LNCAP (cell line): Measurements from ENCODE around the gene TTC34.

ENCODE experiments used
- TF ChIP-seq, protein P1 (sequence below): fragments of 450-650 bp; IDR thresholded peaks from 2 replicates; pipeline ENCODE4 v1.5.1; 2017; ENCODE audit warnings: mild to moderate bottlenecking

TTC34 gene, protein sequence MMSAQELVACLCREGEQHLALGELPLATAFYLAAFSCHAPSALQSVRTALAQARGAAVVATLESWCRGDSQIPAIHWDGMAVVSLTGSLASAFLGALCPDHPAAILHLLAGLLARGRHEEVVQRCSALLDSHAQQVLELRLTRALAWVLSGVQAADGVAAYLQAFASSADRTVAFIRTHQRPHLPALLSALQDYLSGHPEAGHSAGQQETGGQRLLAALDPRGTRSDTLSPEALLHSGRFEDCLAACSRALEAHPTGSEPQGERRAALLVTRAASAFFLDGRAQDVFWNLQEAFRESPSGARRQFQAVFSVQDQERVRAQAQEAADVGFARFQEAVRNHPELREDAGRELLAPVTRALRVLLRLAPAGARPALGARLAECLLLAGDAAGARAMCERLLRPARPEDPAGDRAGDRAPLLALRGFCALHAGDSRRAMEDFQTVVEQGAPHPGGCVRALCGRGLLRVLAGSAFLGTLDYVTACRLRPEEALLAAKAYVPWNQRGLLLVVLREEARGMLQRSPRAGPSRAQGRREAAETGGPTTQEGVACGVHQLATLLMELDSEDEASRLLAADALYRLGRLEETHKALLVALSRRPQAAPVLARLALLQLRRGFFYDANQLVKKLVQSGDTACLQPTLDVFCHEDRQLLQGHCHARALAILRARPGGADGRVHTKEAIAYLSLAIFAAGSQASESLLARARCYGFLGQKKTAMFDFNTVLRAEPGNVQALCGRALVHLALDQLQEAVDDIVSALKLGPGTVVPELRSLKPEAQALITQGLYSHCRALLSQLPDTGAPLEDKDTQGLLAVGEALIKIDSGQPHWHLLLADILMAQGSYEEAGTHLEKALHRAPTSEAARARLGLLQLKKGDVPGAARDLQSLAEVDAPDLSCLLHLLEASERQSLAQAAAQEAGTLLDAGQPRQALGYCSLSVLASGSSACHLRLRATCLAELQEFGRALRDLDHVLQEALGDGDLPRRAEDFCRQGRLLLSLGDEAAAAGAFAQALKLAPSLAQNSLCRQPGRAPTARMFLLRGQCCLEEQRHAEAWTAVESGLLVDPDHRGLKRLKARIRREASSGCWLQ

GRCh38 chr1:2801535-2802291 lies at the start of gene TTC34:
Gene TTC34, minus strand, starts transcription at chr1:2801693. Its CDS starts 866 bp downstream, at chr1:2800827.
- TF ChIP-seq, protein P1, sequence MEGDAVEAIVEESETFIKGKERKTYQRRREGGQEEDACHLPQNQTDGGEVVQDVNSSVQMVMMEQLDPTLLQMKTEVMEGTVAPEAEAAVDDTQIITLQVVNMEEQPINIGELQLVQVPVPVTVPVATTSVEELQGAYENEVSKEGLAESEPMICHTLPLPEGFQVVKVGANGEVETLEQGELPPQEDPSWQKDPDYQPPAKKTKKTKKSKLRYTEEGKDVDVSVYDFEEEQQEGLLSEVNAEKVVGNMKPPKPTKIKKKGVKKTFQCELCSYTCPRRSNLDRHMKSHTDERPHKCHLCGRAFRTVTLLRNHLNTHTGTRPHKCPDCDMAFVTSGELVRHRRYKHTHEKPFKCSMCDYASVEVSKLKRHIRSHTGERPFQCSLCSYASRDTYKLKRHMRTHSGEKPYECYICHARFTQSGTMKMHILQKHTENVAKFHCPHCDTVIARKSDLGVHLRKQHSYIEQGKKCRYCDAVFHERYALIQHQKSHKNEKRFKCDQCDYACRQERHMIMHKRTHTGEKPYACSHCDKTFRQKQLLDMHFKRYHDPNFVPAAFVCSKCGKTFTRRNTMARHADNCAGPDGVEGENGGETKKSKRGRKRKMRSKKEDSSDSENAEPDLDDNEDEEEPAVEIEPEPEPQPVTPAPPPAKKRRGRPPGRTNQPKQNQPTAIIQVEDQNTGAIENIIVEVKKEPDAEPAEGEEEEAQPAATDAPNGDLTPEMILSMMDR: peak; percentile 47

DNA sequence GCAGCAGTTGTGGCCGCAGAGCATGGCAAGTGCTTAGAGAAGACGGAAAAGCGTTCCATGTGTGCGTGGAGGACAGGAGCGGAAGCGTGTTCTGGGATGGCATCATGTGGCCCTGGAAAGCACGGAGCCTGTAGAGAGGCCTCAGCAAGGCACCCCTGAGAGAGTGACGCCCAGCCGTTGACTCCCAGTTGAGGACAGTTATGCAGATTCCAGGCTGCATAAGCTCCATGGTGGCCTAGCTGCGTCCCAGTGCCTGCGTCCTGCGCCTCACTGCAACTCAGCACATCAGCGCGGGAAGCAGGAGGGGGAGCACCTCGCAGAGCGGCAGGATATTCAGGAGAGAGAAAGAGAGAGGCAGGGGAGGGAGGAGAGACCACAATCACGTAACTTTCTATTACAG lies 49.0 kb upstream of the TTC34 start:
- TF ChIP-seq, protein P1: no peak

DNA sequence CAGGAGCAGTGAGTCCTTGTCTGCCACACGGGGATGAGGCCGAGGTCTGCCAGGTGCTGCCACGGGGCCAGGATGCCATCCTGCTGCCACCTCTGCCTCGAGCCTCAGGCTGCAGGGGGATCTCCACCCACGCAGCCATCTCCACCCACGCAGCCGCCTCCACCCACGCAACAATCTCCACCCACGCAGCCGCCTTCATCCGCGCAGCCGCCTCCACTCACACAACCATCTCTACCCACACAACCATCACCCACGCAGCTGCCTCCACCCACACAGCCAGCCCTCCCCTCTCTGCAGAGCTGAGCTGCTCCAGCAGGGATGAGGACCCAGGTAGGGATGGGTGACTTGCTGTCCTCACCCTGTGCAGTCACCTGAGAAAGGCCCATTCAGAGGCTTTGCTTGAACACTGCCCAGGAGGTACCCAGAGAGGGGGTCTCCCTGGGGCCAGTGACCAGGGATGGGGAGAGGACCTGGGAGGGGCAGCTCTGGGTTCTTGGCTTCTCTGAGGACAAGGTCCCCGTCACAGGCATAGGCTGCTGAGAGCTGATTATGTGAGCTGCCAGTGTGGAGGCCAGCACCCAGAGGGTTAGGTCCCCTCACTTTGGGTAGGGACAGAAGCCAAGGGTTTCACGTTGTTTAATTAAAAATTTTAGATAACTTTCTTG lies 46.6 kb upstream of the TTC34 start:
- TF ChIP-seq, protein P1: no peak

DNA sequence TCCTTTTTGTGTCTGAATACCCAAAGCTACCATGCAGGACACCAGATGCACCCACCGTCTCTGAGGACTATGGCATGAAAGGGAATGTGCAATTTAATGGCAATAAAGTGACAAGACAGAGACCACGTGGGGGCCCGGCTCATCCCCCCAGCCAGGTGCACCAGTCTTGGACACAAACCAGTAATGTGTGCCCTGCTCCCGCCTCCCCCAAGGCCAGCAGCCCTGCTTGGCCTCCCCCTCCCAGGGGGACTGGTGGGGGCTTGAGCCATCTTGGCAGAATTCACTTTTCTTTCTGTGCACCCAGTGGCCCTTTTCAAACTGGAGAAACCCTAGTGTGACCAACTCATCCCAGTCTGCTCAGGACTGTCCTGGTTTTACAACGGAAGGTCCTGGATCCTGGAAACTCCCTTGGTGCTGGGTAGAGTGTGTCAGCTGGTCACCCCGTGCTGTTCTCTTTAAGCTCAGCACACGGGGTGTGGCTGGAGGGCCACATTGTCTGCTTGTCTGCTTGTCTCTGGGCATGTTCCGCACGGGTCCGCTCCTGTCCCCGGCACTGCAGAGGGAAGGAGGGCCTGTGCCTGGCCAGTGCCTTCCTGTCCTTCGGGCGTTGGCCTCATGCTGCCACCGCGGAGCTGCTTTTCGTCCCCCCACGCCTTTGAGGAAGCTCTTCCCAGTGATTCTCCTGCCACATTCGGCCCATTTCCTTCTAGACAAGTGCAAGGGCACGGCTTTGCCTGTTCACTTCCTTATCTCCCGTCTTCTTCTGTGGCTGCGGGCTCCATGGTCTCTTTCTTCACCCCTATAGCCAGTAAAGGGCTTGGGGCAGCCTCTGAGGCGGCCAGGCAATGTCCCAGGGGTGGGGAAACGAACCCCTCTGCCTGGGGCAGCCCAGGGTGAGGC lies 45.8 kb upstream of the TTC34 start:
- TF ChIP-seq, protein P1: no peak

DNA sequence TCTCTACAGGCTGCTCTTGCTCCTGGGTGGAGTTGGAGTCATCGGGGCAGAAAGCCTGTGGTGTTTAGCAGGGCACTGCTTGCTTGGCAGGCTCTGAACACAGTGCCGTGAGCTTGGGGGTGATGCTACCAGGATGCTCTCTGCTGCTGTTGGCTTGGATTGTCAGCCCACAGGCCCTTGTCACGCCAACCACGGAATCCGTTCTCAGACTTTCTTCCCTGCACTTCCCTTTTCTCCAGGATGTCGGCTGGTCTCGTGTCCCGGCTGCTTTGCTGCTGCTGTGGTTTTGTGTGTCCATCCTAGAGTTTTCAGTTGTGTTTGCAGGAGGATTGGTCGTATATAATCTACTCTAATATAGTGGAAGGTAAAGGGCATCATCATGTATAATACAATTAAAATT lies 44.4 kb upstream of the TTC34 start:
- TF ChIP-seq, protein P1: no peak

DNA sequence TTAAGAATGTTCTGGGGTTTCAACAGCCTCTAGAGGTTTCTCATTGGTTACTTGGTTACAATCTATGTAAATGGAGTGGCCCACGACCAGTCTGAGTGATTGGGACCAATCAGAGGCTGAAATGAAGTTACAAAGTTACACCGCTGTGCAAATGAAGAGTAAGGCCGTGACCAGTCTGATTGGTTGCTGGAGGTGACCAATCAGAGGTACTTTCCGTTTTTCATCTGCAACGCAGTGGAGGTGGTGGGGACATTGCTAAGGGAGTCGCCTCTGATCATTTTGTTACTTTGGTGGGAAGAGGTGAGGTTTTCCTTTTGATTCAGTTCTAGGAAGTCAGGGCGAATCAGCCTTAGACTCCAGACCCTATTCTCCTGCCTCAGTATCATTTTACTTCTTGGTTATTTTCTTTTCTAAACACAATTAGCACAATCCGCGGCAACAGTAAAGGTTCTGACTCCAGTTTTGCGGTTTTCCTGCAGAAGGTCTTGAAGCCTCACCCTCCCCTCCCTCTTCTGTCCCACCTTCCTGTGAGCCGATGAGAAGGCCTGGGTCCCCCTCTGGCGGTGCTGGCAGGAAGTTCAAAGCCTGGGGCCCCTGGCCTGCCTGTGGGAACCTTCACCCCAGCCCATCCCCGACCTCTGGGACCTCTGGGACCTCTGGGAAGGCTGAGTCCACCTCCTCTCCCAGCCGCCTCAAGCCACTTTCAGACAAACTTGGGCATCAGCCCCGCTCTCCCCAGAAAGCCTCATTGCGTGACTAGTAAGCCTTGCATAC lies 38.7 kb upstream of the TTC34 start:
- TF ChIP-seq, protein P1: no peak
